Stimulated activated CD4-positive, alpha-beta T cell treated with anti-CD3 and anti-CD28 coated beads, Interleukin-12 subunit alpha, Interleukin-12 subunit beta, amount 100 ng/mL, for 24 hours (primary cell): ENCODE measurements around the gene REXO5.
"Not testable (repeated sequence)": the region's sequence is repeated elsewhere in the genome, so short reads cannot be mapped to it uniquely, and the experiment has no call there.

Experiments used
- DNase-seq, 2 experiments: peaks; one replicate each; pipeline ENCODE4 v3.0.0-alpha.2; 2020; ENCODE audit warnings: low read depth in 2 of 2

Gene REXO5

GRCh38 chr16:20850981-20851380 is 44.7 kb downstream of the REXO5 start:
- DNase-seq = no peak

- DNase-seq = no peak
These were observed 45.3 kb downstream of the REXO5 start for GRCh38 chr16:20851601-20852000.

GRCh38 chr16:20853143-20853542 is 46.8 kb downstream of the REXO5 start:
- DNase-seq = no peak

- no peak for DNase-seq
These were observed 47.8 kb downstream of the REXO5 start for GRCh38 chr16:20853981-20854620.

- DNase-seq = no peak
These were observed 48.6 kb downstream of the REXO5 start for GRCh38 chr16:20854963-20855362.

- DNase-seq = no peak
These were observed 51.0 kb downstream of the REXO5 start for GRCh38 chr16:20857281-20857680.

- DNase-seq = no peak
These were observed 52.9 kb downstream of the REXO5 start for GRCh38 chr16:20859229-20859628.

GRCh38 chr16:20859699-20860098 is 53.4 kb downstream of the REXO5 start:
- no peak for DNase-seq

- no peak for DNase-seq
These were observed 54.0 kb downstream of the REXO5 start for GRCh38 chr16:20860361-20860760.

- DNase-seq = not testable (repeated sequence)
These were observed 54.7 kb downstream of the REXO5 start for GRCh38 chr16:20860995-20861394.

GRCh38 chr16:20862162-20862960 is 56.0 kb downstream of the REXO5 start:
- DNase-seq = no peak

- DNase-seq = not testable (repeated sequence)
These were observed 58.0 kb downstream of the REXO5 start for GRCh38 chr16:20864376-20864775.

- DNase-seq = no peak
These were observed 59.2 kb downstream of the REXO5 start for GRCh38 chr16:20865420-20866131.

- no peak for DNase-seq
These were observed 59.9 kb downstream of the REXO5 start for GRCh38 chr16:20866145-20866772.

- DNase-seq = no peak
These were observed 60.5 kb downstream of the REXO5 start for GRCh38 chr16:20866801-20867200.

GRCh38 chr16:20867585-20867984 is 61.3 kb downstream of the REXO5 start:
- DNase-seq = no peak

GRCh38 chr16:20868890-20869289 is 62.6 kb downstream of the REXO5 start:
- no peak for DNase-seq

GRCh38 chr16:20870122-20870820 is 63.9 kb downstream of the REXO5 start:
- no peak for DNase-seq

- no peak for DNase-seq
These were observed 64.9 kb downstream of the REXO5 start for GRCh38 chr16:20871258-20871657.

GRCh38 chr16:20871941-20872815 is 65.9 kb downstream of the REXO5 start:
- DNase-seq = no peak

GRCh38 chr16:20873331-20873730 is 67.0 kb downstream of the REXO5 start:
- DNase-seq = no peak
